Ecto neural progenitor cell (in vitro differentiated cells): ENCODE data around the gene PRXL2A.
"Not testable (repeated sequence)": the region's sequence is repeated elsewhere in the genome, so short reads cannot be mapped to it uniquely, and the experiment has no call there.

ENCODE experiments used
- DNase-seq: peaks from one replicate; pipeline ENCODE4 v3.0.0-alpha.2; 2018; ENCODE audit warnings: low spot score

The PRXL2A gene

GRCh38 chr10:80477813-80478212 is 69.5 kb downstream of the PRXL2A start:
- DNase-seq, result no peak

GRCh38 chr10:80480373-80480772 is 72.0 kb downstream of the PRXL2A start:
- not testable (repeated sequence) for DNase-seq

DNA sequence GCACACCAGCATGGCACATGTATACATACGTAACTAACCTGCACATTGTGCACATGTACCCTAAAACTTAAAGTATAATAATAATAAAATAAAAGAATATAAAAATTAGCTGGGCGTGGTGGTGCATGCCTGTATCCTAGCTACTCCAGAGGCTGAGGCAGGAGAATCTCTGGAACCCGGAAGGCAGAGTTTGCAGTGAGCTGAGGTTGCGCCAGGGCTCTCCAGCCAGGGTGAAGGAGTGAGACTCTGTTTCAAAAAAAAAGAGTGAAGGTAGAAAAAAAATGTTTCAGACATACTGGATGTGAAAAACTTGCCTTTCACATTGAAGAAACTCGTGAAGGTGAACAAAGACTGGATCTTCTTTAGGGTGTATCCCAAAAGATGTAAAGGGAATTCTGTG is 72.5 kb downstream of the PRXL2A start:
- no peak for DNase-seq

DNA sequence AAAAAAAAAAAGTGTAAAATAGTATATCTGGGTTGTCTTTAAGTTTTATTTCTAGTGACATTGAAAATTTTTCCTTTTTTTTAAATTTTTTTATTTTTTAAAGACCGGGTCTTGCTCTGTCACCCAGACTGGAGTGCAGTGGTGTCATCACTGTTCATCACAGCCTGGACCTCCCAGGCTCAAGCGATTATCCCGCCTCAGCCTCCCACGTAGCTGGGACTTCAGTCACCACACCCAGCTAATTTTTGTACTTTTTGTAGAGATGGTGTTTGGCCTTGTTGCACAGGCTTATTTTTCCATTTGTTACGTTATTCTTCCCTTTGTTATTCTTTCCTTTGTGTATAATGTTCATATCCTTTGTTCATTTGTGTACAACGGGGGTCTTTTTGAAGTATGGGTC is 75.9 kb downstream of the PRXL2A start:
- no peak for DNase-seq

- DNase-seq, result no peak
Observed at GRCh38 chr10:80484676-80485075, 76.3 kb downstream of the PRXL2A start.

DNA sequence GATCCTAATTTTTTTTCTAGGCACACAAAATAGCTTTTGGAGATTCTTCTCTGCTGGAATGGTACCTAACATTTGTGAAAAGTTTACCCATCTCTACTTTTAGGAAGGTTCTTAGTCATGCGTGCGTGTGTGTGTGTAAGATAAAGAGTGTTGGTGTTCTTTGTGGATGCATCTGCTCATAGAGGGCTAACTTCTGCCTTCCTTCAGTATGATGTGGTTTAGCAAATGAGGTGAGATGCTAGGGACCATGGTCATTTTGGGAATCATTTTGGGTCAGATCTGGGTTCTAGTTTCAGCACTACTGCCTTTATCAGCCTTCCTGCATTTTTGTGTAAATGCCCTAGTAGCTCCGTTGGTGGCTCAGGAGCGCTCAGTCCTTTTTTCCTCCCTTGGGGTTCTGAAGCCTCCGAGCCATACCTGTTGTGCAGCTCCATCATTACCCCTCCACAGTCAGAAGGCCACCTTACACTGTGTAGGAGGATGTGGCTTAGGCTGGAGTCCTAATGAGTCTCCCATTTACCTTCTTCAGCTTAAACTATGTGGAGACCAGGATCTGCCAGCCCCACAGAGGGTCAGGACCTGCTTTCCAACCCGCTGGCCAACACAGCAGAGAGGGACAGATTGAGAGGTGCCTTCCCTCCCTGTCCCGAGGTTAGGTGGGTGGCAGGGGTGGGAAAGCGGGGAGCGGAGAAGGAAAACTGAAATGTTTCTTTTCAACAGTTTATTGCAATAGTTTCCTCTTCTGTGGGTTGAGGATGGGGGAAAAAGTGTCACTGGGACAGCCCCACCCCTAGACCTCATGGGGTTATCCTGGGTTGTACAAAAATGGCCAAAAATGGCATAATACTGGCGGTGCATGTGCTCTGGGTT is 77.0 kb downstream of the PRXL2A start:
- DNase-seq, result no peak

- no peak for DNase-seq
Observed at GRCh38 chr10:80485946-80486764, 77.8 kb downstream of the PRXL2A start.
